SIG-M5 (cell line): Measurements from ENCODE around the gene MRM1.

Experiments used
- DNase-seq: peaks from one replicate; lab custom pipeline; 2025; lab: John Stamatoyannopoulos, UW

Gene MRM1

GRCh38 chr17:36631022-36631421, 29.6 kb downstream of the MRM1 start:
- no peak for DNase-seq

GRCh38 chr17:36632916-36633771, 31.8 kb downstream of the MRM1 start:
- no peak for DNase-seq

GRCh38 chr17:36640346-36640745, 39.0 kb downstream of the MRM1 start:
- no peak for DNase-seq

DNA sequence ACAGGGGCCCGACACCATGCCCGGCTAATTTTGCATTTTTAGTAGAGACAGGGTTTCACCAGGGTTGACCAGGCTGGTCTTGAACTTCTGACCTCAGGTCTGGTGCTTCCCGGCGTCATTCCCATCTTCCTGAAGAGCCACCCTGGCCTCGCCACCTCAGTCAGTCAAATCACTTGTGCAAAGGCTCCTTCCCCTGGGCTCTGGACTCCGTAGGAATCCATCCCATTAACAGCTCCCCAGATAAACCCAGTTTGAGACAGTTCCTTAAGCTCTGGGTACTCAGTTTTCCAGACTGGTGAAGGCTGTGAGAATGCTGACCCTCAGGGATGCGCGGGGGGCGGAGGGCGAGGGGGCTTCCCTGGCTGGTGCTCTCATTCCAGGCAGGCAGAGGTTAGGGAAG, 39.5 kb downstream of the MRM1 start:
- no peak for DNase-seq

DNA sequence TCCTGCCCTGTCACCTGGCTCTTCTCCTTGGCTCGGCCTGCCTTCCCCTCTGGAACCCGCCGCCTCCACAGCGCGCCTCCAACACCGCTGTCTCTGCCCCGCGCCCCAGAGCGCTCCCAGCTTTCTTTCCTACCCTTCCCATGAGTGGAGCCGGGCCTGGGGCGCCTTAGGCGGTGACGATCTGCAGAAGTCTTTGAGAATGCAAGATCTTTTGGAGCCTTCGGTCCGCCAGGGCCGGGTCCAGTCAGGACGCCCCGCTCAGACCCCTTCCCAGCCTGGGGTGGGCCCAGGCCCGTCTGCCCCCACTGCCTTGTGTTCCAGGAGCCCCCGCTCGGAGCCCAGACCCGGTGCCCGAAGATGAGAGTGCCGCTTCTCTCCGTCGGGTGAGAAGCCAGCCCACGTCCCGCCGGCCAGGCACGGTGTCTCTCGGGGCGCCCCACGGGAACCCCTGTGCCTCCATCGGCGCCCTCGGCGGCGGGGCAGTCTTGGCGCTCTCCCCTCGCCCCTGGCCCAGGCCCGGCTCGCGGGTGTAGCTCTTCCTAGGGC, 40.0 kb downstream of the MRM1 start:
- DNase-seq = no peak

DNA sequence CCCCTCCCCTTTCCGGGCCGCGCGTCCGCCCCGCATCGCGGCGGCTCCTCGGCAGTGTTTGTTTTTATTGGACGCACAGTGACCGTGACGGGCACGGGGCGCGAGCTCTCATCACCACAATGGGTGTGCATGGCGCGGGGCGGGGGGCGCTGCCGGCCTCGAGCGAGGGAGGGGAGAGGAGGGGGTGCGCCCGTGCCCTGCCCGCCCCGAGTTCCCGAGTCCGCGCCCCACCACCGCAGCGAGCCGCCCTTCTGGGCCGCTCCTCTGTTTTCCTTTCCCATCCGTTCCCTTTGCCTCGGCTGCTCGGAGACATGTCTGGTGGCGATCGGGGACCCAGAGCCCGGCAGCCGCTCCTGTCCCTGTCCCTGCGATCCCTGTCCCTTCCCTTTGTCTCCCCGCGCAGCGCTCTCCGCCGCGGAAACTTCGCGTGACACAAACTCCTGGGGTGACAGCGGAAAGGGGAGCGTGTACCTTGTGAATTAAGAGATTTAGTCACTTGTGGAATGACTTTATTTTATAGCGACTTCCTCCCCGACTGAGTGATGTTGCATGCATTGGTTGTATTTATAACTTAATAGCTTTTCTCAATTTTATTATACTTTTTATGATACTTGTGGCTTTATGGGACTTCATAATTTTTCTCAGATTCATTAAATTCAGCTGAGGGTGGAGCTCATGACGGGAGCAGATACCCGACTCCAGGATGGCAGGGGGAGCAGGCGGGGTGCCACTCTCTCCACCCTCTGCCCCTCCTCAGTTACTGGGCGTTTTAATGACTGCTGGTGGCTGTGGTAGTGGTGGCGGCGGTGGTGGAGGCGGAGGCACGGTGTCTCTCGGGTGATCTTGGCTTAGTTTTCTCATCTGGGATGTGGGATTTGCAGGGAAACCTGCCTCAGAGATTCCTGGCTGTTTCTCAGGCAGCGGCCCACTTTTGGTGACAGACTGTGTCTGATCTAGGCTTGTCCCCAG, 40.8 kb downstream of the MRM1 start:
- no peak for DNase-seq

- DNase-seq = no peak
Observed at GRCh38 chr17:36643086-36643685, 41.8 kb downstream of the MRM1 start.

DNA sequence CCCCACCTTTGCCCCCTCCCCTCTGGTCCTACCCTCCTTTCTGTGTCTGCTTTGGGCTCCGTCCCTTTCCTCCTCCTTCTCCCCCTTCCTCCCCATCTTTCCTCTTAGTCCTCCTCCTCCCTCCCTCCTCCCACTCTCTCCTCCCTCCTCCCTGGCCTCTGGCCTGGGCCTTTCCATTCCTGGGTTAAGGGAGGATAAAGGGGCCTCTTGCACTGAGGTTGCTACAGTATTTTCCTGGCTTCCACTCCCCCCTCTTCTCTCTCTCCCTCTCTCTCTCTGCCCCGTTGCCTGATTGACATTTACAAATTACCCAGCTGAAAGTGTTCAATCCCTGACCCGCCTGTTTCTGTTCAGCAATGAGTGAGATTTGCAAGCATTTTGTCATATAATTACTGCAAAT, 44.0 kb downstream of the MRM1 start:
- DNase-seq = no peak

DNA sequence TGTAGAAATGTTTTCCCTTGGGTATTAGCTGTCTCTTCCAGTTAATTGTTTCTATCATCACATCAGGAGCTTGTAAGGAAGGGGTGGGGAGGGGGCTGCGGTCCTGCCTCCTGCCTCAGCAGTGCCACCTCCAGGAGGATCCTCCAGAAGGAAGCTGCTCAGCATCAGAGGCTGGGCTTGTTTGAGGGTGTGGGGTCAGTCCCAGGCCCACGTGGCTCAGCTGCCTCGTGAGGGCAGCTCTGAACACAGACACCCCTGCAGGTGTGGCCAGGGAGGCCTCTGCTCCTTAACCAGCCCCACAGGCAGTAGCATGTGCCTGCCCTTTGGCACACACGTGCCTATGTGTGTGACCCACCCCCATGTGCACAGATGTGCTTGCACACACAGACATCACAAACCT, 46.3 kb downstream of the MRM1 start:
- no peak for DNase-seq

GRCh38 chr17:36650096-36650775, 48.9 kb downstream of the MRM1 start:
- DNase-seq = no peak

DNA sequence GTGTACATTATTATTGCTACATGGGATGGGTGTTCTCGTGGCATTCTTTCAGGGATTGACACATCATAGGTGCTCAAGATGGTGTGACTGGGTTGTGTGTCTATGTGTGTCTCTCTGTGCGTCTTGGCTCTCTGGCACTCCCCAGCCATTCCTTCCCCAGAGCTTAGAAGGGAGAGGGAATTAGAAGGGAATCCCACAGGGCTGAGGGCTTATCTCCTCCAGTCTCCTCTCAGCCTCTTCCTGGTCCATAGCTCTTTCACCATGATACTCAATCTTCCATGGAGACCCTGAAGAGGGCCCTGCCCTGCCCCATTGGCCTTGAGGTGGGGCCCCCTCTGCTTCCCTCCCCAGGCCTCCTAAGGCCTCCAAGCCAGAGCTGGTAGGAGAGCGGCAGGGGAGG, 52.0 kb downstream of the MRM1 start:
- DNase-seq = no peak

- DNase-seq = no peak
Observed at GRCh38 chr17:36653856-36654255, 52.5 kb downstream of the MRM1 start.

- no peak for DNase-seq
Observed at GRCh38 chr17:36655726-36656125, 54.3 kb downstream of the MRM1 start.

GRCh38 chr17:36657390-36657762, 56.0 kb downstream of the MRM1 start:
- DNase-seq = no peak

DNA sequence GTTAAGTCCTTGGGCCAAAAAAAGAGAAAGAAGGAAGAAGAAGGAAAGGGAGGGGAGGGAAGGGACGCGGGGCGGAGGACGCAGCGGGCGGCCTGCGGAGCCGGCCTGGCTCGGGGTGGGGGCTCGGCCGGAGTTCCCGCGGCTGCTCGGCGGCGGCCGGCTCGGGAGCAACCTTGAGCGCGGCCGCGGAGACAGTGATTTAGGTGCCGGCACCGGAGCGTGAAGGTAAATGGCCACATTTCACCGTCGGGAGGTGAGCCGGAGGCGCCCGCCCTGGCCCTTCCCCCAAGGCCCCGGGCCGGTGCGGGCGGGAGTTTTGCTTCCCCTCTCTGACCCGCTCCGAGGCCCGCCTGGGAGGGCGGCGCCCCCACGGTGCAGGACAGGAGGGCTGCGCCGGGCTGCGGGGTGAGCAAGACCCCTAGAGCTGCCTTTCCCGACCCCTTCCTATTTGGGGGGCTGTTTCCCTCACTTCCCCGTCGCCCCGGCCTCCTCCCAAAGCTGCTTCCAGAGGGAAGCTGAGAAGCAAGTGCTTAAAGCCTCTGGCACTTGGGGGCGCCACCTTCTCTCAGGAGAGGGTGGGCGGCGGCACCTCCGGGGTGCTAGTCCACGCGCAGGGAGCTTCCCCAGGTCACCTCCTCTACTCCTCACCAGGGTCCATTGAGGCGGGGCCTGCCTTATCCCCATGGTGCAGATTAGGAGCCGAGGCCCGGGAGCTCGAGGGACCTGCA, 56.5 kb downstream of the MRM1 start:
- DNase-seq = no peak
